HTR-8/SVneo (cell line): ENCODE data around the gene LSM14B.
"Not testable (repeated sequence)": the region's sequence is repeated elsewhere in the genome, so short reads cannot be mapped to it uniquely, and the experiment has no call there.

Experiments
- DNase-seq: peaks from one replicate; pipeline ENCODE4 v3.0.0; 2011; ENCODE audit warnings: low spot score, mixed read lengths; ENCODE audit not compliant: insufficient read length
- FAIRE-seq: peaks from 2 replicates; lab custom pipeline; 2011; peaks lifted over from hg19 to GRCh38; lab: Jason Lieb, UNC

Gene LSM14B

DNA sequence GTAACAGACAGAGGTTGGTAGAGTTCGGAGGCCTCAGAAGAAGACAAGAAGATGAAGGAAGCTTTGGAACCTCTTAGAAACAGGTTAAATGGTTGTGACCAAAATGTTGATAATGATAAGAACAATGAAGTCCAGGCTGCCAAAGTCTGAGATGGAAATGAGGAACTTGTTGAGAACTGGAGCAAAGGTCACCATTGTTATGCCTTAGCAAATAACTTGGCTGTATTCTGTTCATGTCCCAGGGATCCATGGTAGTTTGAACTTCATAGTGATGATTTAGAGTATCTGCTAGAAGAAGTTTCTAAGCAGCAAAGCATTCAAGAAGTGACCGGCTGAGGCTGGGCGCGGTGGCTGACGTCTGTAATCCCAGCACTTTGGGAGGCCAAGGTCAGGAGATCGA is 11.1 kb upstream of the LSM14B start:
- DNase-seq, result no peak
- FAIRE-seq, result peak; percentile 62

DNA sequence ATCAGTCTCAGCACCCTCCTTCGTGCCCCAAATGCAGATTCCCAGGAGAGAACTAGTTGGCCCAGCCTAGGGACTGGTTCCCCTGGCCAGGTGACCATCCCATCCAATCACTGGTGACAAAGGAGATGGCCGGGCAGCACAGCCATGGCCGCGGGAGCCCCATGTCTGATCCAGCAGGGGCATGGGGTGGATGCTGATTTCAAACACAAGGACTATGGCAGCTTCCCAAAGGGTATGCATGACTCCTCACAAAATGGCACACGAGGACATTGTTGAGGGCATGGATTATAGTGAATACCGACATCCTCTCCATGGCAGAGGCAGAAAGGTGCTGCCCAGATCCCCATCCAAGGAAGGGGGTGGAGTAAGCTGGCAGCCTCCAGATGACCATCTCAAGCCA is 9.9 kb upstream of the LSM14B start:
- DNase-seq (no peak), FAIRE-seq (no peak)

DNA sequence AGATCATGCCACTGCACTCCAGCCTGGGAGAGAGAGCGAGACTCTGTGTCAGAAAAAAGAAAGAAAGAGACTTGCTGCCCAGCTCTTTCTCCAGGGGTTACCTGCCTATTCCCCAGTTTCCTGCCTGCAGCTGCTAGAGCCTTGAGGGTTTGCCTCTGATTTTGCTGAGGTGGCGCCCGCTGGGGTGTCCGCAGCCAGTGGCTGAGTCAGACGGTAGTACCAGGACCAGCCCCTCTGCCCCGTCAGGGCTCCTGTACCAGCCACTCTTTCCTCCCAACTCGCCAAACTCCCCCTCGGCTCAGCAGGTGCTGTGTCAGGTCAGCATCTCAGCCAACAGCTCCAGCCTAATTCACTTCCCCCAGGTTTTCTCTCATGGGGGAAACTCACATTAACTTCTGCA is 7.4 kb upstream of the LSM14B start:
- FAIRE-seq, result no peak
- no peak for DNase-seq

DNA sequence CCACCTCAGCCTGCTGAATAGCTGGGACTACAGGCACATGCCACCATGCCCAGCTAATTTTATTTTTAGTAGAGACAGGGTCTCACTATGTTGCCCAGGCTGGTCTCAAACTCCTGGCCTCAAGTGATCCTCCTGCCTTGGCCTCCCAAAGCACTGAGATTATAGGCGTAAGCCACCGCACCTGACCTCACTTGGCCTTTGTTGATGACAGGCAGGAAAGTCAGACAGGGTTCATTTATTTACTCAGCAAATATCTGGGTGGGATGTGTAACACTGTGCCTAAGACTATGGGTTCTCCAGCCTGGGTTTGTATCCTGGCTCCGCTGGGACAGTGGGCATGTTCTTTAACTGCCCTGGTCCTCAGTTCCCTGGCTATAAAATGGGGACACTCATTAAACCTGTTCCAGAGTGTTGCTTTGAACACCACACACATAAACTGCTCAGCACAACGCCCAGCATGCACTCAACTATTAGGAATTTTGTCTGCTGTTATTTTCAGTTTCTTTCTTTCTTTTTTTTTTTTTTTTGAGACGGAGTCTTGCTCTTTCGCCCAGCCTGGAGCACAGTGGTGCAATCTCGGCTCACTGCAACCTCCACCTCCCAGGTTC is 6.4 kb upstream of the LSM14B start:
- DNase-seq, FAIRE-seq: not testable (repeated sequence)

DNA sequence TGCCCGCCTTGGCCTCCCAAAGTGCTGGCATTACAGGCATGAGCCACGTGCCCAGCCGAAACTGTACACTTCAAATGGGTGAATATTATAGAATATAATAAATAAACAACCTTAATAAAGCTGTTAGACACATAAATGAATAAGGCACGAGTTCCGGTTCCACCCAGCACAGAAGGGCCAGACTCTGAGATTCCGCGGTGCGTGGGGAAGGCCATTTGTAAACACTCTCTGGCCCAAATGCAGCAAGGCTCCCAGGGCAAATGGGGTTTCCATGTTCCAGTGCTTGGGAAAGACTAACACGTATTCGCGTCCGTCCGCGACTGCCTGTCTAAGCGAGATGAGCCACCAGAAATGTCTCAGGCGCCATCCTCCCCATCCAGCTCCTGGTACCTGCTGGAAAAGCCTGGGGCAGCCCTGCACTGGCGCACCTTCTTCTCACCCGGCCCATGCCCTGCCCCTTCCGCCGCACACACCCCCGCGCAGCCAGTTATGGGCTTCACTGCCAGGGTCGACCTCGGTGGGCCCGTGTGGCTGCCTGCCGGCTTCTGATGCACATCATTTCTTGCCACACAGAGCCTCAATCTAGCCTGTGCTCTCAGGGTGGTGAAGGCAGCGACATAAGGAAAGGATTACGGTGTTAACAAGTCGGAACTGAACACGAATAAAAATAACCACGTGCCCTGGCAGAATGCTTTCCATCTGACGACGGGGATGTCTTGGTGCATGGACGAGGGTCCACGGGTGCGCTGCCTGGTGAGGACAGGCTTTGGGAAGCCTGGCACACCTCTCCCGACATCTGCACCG is 5.5 kb upstream of the LSM14B start:
- FAIRE-seq (no peak), DNase-seq (no peak)

DNA sequence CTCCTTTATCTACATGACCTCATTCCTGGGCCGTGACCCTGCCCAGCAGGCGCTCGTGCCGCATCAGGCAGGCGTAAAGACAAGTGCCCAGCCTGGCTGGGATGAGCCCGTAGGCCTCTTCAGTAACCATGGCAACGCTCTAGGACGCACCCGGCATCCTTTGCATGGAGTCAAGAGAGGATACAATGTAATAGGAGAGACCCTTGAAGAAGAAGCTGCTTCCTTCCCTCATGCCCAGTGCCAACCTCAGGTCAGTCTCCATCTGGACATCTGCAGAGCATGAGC is 5.0 kb upstream of the LSM14B start:
- no peak for FAIRE-seq
- DNase-seq, result no peak

DNA sequence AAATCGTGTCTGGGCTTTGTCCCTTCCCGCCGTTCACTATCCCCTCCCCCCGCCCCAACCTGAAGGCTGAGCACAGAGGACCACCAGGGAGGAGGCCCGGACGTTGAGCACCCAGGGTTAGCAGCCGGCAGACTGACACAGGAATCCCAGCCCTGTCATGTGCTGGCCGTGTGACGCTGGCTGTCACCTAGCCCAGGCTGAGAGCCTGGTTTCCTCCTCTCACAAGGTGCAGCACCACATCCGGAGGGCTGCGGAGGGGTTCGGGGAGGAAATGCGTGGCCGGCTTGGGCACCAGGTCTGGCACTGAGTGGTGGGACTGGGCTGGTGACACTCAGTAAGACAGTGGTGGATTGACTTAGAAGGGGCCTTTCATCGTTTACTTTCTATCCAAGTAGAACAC is 4.6 kb upstream of the LSM14B start:
- FAIRE-seq (no peak), DNase-seq (no peak)

DNA sequence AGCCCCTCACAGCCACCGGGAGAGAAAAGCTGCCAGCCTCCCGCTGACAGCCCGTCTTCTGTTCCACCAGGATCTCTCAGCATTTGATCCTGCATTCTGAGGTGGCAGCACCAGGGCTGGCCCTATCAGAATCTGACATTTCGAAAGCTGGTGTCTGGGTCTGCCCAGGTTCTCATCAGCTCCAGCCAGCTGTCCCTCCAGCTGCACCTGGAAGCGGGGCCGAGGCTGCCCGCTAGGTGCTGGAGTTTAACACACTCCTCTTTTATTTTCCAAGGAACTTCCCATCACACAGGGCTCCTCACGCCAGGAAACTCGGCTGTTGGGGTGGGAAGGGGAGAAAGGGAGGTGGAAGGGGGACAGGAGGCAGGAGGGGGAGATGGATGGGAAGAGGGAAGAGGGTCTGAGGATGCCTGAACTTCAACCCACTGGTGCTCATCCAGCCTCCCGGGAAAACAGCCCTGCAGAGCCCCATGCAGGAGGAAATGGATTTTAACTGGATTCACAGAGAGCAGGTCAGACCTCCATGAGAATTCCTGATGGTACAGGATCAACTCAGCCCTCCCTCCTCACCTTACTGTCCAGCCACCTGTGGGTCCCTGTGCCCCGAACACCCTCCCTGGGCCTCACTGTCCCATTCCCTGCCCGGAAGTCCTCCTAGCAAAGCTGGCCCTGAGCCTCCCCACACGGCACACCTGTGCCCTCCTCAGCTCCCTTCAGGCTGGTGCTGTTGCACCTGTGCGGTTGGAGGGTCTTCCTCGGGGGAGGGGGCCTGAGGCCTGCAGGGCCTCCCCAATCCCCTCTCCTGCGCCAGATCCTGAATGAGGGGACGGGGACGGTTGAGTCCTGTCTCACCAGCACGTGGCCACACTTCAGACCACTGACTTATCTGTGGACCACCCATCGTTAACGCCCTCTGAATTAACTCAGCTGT is 3.9 kb upstream of the LSM14B start:
- FAIRE-seq, result peak; percentile 4
- no peak for DNase-seq

DNA sequence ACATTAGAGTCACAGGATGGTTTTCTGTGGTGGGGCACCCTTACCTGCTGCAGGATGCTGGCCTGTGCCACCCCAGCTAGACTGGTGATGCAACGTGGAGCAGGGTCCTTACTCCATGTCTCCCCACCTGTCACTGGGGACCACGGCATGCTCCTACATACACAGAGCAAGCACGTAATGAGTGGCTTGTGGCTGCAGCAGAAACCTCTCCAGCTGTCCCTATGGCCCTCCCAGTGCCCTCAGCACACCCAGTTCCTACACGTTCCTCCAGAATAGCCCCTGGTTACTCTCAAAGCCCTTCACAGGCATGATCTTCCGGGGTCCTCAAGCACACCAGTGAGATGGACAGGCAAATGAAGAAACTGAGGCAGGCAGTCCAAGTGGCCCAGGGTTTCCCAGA is 3.2 kb upstream of the LSM14B start:
- DNase-seq (no peak), FAIRE-seq (no peak)

DNA sequence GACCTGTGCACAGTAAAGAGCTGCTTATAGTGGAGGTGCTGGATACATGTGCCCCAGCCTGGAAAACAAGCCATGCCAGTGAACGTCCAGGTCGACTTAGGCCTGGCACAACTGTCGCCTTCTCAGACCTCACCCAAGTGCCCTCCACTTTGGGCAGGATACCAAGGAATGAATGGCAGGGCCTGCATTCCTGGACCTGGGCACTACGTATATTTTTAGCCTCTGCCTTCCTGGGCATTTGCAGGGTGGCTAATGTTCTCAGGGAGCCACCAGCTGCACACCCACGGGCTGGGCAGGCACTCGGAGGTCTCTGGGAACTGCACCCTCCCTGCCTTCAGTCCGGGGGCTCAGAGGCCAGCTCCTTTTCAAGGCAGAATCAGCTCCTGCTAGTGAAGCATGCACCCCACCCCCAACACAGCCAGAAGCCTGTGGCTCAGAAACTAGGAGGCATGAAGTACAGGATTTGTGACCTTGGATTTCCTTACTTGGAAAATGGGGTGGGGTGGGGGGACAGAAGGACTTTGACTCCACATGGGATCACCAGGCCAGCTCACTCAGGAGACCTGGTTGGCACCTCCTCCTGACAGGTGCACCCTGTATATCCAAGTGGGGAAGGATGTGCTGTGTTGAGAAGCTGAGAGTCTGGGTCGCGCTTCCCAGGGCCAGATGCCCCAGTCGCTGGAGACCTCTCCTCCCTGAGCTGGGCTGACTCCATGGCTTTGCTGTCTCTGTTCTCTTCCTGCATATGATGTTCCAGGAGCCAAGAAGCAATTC is 2.5 kb upstream of the LSM14B start:
- DNase-seq (no peak), FAIRE-seq (peak; percentile 38)

DNA sequence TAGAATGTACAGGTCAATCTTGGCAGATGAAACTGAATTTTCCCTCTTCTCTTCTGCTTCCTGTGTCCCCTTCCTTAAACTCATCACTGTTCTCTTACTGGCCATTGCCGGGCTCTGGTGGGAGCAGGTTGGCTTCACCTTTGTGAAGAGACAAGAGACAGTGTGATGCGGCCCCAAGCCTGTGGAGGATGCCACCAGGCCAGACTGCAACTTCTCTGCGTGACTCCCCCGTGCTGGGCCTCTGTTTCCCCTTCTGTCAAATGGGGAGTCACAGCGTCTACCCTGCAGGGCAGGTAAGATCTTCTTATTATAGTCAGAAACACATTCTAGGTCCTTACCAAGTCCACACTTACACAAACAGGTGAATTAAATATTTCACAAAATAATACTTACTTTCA is 1.9 kb upstream of the LSM14B start:
- DNase-seq (no peak), FAIRE-seq (no peak)

DNA sequence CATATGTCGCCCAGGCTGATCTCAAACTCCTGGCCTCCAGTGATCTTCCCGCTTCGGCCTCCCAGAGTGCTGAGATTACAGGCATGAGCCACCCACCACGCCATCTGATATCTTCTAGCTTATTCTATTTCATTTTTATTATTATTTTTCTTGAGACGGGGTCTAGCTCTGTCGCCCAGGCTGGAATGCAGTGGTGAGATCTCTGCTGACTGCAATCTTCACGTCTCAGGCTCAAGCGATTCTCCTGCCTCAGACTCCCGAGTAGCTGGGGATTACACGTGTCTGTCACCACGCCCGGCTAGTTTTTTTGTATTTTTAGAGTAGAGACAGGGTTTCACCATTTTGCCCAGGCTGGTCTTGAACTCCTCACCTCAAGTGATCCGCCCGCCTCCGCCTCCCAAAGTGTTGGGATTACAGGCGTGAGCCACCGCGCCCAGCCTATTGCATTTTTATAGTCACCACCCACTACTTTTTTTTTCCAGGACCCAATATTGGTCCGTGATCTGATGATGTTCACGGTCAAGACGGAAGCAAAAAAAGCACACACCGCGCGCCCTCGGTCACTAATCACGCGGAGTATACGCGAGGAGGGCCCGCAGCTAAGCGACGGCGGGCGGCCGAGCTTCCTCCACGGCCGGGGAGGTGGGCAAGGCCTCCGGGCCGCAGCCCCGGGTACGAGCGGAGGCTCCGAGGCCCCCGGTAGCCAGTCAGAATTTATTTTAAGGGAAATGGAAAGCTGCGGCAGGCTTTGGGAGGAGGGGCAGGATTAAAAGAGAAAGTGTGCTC is 1.1 kb upstream of the LSM14B start:
- FAIRE-seq, result peak; percentile 33
- no peak for DNase-seq

DNA sequence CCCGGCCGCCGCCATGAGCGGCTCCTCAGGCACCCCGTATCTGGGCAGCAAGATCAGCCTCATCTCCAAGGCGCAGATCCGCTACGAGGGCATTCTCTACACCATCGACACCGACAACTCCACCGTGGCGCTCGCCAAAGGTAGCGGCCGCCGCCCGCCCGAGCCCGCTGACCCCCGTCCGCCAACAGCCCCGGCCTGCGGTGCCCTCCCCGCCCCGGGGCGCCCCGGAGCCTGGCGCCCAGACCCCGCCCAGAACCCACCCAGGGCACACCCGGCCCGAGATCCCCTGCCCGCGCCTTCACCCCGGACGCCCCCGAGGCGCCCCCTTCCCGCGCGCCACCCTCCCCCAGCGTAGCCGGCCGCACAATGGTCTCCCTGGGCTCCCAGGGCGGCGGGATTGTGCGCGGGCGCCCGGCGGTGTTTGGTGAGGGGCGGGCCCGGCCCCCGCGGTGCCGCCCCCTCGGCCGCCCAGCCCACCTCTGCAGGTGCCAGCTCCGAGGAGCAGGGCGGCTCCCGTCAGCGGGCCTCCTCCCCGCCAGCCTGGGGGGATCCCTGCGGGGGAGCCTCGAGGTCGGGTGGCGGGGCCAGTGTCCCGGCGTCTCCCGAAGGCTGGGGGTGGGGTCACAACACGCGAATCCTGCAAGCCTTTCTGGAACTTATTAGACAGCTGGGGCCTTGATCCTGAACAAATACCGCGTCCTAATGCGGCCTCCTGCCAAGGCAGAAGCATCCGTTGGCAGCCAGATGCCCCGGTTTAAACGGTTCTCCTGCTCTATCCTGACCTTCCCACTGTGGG is 577 bp downstream of the LSM14B start:
- FAIRE-seq, result peak; percentile 4
- peak; percentile 78 for DNase-seq

DNA sequence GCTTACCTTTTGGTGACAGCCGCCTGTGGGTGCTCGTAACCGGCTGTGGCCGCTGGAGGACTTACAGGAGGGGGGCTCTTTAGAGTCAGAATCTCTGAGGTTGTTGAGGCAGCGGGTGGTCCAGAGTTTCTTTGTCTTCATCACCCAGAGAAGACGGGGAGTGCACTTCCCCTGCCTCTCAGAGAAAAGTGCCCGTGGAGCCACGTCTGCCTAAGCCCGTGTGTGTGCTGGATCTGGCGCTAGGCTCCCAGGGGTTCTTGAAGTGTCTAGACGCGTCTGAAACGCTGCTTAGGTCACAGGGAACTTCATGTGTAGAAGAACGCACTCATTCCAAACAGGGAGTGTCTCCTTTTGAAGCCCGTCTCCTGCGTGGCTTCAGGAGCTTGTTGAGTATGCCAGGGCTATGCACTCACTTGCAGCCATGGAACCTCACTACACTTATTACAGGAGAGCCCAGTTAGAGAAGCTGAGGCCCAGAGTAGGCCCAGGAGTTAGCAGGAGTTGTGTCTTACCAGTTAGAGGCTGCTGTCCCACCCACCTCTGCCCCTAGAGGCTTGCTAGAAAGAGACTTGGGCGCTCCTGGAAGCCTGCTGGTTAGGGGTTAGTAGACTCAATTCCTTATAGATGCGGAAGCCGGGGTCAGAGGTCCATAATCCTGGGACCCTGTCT is 1.3 kb downstream of the LSM14B start:
- DNase-seq, result no peak
- FAIRE-seq, result peak; percentile 68

DNA sequence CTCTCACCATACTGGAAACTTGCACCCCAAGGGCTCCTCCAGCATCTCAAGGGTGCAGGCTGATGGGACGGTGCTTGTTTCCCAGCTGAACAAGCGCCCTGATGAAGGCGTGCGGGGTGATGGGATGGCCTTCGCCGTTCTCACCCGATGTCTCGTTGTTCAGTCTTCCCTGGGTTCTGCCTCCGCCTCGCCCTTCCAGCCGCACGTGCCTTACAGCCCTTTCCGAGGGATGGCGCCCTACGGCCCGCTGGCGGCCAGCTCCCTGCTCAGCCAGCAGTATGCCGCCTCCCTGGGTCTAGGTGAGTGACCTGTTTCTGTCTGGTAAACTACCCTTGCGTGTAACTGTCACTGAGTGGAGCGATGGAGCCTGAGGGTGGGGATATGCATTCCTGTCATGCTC is 3.9 kb downstream of the LSM14B start:
- FAIRE-seq, result peak; percentile 91
- DNase-seq, result no peak

DNA sequence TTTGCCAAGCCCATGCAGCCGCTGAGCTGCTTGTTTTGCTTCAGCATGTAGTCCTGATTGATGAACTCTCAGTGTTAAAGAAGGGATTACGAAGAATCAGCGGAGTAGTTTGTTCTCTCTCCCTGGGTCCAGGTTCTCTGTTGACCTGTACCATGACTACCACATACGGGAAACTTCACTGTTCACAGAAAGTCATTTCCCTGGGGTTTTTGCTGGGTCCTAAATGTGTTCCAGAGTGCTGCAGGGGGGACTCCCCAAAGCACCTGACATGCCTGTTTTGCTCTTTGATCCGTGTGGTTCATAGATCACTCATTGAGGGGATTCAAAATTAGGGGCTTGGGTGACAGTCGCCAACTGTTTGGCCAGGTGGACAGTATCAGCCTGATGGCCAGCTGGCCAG is 5.5 kb downstream of the LSM14B start:
- no peak for FAIRE-seq
- no peak for DNase-seq

DNA sequence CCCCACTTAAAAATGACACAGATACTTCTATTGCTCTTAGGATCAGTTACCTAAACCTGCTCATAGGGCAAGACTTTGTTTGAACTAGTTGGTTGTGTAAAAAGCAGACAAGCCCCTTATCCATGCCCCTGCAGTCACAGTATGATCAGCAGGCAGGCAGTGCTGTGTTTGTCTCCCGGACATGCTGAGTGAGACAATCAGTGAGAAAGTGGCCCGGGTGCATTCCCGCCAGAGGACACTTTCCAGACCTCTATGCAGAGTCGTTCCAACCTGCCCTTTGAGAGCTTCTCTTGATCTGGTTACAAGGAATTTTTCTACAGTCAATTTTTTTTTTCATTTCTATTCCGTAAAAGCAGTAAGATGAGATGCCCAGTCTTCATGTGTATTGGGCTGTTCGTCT is 6.2 kb downstream of the LSM14B start:
- DNase-seq, result no peak

More for the DNA sequence above, 6.2 kb downstream of the LSM14B start:
- FAIRE-seq, result peak; percentile 31
